ENCODE results near the gene MAN2A2. TPM values are rescaled to one million over a fixed set of nuclear protein-coding genes. Genes with fewer than 3 reads are reported as not detected.

The MAN2A2 gene
- total and polyA plus RNA-seq, 2 donors = 19.4 to 31.4 TPM

- Histone ChIP-seq H3K4me3 (ENCODE audit: low read depth, low read length) (no peak overlapping the region), H3K4me1 (ENCODE audit: insufficient read depth) (no peaks in the 10 kb centered on the region), H3K27ac (ENCODE audit: low read depth) (no peak overlapping the region), H3K36me3 (ENCODE audit: insufficient read depth) (peaks cover 11% of the 10 kb centered on the region)
- 93% methylated on average over 8 of the region's 8 CpGs for WGBS
- DNase-seq (ENCODE audit: extremely low spot score) = no peak
Observed at GRCh38 chr15:90909976-90910375, 6.9 kb downstream of the MAN2A2 start.

- Histone ChIP-seq H3K4me3 (ENCODE audit: low read depth, low read length) (no peak overlapping the region), H3K4me1 (ENCODE audit: insufficient read depth) (no peaks in the 10 kb centered on the region), H3K36me3 (ENCODE audit: insufficient read depth) (peaks cover 11% of the 10 kb centered on the region), H3K27ac (ENCODE audit: low read depth) (no peak overlapping the region)
- 94% methylated on average over 24 of the region's 24 CpGs for WGBS
- no peak for DNase-seq (ENCODE audit: extremely low spot score)
Observed at GRCh38 chr15:90910441-90911301, 7.6 kb downstream of the MAN2A2 start.

DNA sequence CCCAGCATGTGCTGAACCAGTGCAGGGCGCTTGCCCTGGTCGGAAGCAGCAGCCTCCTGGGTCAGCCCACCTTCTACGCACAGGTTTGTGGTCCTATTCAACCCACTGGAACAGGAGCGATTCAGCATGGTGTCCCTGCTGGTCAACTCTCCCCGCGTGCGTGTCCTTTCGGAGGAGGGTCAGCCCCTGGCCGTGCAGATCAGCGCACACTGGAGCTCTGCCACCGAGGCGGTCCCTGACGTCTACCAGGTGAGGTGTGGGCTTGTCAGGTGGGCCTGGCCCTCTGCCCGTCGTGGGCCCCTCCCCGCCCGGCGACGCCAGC lies 8.2 kb downstream of the MAN2A2 start:
- Histone ChIP-seq H3K4me3 (ENCODE audit: low read depth, low read length) (no peak overlapping the region), H3K4me1 (ENCODE audit: insufficient read depth) (no peaks in the 10 kb centered on the region), H3K27ac (ENCODE audit: low read depth) (no peak overlapping the region), H3K36me3 (ENCODE audit: insufficient read depth) (peaks cover 11% of the 10 kb centered on the region)
- no peak for DNase-seq (ENCODE audit: extremely low spot score)
- WGBS = 88% methylated on average over 19 of the region's 19 CpGs

GRCh38 chr15:90911906-90912769 lies 9.0 kb downstream of the MAN2A2 start:
- no peak overlapping the region for H3K27ac ChIP-seq (ENCODE audit: low read depth)
- peaks cover 11% of the 10 kb centered on the region for H3K36me3 ChIP-seq (ENCODE audit: insufficient read depth)
- DNase-seq (ENCODE audit: extremely low spot score) = no peak
- WGBS = 95% methylated on average over 30 of the region's 30 CpGs
- no peak overlapping the region for H3K4me3 ChIP-seq (ENCODE audit: low read depth, low read length)
- no peaks in the 10 kb centered on the region for H3K4me1 ChIP-seq (ENCODE audit: insufficient read depth)

- Histone ChIP-seq H3K36me3 (ENCODE audit: insufficient read depth) (peaks cover 11% of the 10 kb centered on the region), H3K4me1 (ENCODE audit: insufficient read depth) (no peaks in the 10 kb centered on the region), H3K4me3 (ENCODE audit: low read depth, low read length) (no peak overlapping the region), H3K27ac (ENCODE audit: low read depth) (no peak overlapping the region)
- 95% methylated on average over 7 of the region's 7 CpGs for WGBS
- DNase-seq (ENCODE audit: extremely low spot score) = no peak
Observed at GRCh38 chr15:90912770-90913075, 9.6 kb downstream of the MAN2A2 start.

DNA sequence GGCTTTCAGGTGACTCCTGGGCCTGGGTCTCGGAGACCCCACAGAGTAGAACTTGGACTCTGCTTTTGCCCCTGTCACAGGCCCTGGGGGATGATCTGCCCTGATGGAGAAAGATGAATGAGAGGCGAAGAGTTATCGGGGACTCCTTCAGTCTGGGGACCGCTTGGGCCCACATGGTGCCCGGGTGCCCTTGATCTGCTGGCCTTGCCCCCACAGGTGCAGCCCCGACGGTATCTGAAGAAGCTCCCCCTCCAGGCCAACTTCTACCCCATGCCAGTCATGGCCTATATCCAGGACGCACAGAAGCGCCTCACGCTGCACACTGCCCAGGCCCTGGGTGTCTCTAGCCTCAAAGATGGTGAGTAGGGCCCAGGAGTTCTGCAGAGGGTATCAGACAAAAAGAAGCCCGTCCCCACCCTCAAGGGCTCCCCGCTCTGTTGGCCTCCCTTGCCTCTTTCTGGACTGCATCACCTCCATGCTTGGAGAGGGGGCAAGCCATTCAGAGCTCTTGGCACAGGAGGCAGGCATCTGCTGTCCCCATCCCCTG lies 10.4 kb downstream of the MAN2A2 start:
- 94% methylated on average over 12 of the region's 12 CpGs for WGBS
- Histone ChIP-seq H3K27ac (ENCODE audit: low read depth) (no peak overlapping the region), H3K4me3 (ENCODE audit: low read depth, low read length) (no peak overlapping the region), H3K36me3 (ENCODE audit: insufficient read depth) (peaks cover 11% of the 10 kb centered on the region), H3K4me1 (ENCODE audit: insufficient read depth) (no peaks in the 10 kb centered on the region)
- no peak for DNase-seq (ENCODE audit: extremely low spot score)

- DNase-seq (ENCODE audit: extremely low spot score) = no peak
Observed at GRCh38 chr15:90914305-90915080, 11.4 kb downstream of the MAN2A2 start.

DNA sequence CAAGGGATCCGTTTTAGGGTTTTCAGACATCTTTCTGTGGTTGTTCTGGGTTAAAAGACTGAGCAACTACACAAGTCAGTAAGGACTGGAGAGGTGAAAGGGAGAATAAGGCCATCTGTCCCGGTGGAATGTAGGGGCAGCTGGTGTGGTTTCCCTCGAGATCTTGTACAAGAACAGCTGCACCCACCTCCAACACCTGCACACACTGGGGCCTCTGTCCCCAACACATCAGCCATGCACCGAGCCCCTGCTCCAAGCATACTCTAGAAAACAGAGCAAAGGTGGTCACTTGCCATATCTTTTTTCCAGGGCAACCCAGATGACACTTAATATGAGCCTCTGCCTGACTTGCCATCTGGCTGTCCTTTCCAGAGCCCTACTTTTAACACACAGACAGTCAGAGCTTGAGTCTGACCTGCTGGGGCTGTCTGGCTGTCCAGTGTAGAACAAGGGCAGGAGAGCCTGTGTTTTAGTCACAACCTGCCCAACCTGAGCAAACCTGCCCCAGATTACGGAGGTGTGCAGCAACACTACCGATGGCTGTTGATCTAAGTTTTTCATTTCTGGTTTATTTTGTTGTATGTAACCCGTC lies 12.2 kb downstream of the MAN2A2 start:
- Histone ChIP-seq H3K36me3 (ENCODE audit: insufficient read depth) (peaks cover 9% of the 10 kb centered on the region), H3K4me3 (ENCODE audit: low read depth, low read length) (no peak overlapping the region), H3K27ac (ENCODE audit: low read depth) (no peak overlapping the region), H3K4me1 (ENCODE audit: insufficient read depth) (no peaks in the 10 kb centered on the region)
- 78% methylated on average over 7 of the region's 7 CpGs for WGBS
- DNase-seq (ENCODE audit: extremely low spot score) = no peak

More at GRCh38 chr15:90914305-90915080, 11.4 kb downstream of the MAN2A2 start:
- Histone ChIP-seq H3K4me3 (ENCODE audit: low read depth, low read length) (no peak overlapping the region), H3K36me3 (ENCODE audit: insufficient read depth) (peaks cover 11% of the 10 kb centered on the region), H3K4me1 (ENCODE audit: insufficient read depth) (no peaks in the 10 kb centered on the region), H3K27ac (ENCODE audit: low read depth) (no peak overlapping the region)
- 92% methylated on average over 22 of the region's 22 CpGs for WGBS

GRCh38 chr15:90915808-90916440 lies 12.8 kb downstream of the MAN2A2 start:
- 75% methylated on average over 25 of the region's 25 CpGs for WGBS
- Histone ChIP-seq H3K27ac (ENCODE audit: low read depth) (no peak overlapping the region), H3K36me3 (ENCODE audit: insufficient read depth) (peaks cover 9% of the 10 kb centered on the region), H3K4me3 (ENCODE audit: low read depth, low read length) (no peak overlapping the region), H3K4me1 (ENCODE audit: insufficient read depth) (no peaks in the 10 kb centered on the region)
- DNase-seq (ENCODE audit: extremely low spot score) = no peak

DNA sequence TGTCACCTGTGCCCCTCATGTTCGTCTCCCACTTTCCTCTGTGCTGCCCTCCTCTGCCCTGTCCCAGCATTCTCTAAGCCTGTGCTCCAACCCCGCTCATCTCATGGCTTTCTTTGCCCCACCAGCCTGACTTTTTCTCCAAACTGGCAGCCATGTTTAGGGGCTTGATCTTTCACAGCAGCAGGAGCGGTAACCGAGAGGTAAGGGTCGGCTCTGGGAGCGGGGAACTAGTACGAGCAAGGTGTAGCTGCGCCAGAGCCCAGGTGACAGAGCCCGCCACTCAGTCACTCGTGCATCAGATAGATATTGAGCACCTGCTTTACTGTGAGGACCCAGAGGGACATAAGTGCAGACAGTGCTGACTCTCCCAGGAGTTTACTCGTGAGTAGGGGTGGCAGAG lies 13.4 kb downstream of the MAN2A2 start:
- WGBS = 93% methylated on average over 11 of the region's 11 CpGs
- Histone ChIP-seq H3K27ac (ENCODE audit: low read depth) (no peak overlapping the region), H3K36me3 (ENCODE audit: insufficient read depth) (peaks cover 7% of the 10 kb centered on the region)

DNA sequence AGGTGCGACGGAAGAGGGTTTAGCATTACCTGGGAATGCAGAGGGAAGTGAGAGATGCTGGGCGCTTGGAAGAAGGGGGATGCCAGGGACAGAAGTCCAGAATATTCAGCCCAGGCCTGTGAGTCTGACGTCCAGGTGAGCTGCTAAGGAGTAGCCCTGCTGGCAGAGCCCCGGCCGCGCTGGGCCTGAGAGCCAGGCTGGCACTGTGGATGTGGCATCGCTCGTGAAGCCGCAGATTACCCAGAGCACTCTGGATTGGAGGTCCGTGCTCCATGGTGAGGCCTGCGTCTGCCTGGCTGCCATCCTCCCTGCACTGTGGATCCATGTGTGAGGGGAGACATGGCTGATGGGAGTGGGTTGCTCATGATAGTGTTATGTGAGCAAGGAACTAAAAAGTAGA lies 14.5 kb downstream of the MAN2A2 start:
- Histone ChIP-seq H3K4me1 (ENCODE audit: insufficient read depth) (no peaks in the 10 kb centered on the region), H3K36me3 (ENCODE audit: insufficient read depth) (peaks cover 4% of the 10 kb centered on the region), H3K4me3 (ENCODE audit: low read depth, low read length) (no peak overlapping the region), H3K27ac (ENCODE audit: low read depth) (no peak overlapping the region)
- no peak for DNase-seq (ENCODE audit: extremely low spot score)
- 95% methylated on average over 12 of the region's 12 CpGs for WGBS

More for the DNA sequence above, 13.4 kb downstream of the MAN2A2 start:
- no peak for DNase-seq (ENCODE audit: extremely low spot score)
- Histone ChIP-seq H3K4me1 (ENCODE audit: insufficient read depth) (no peaks in the 10 kb centered on the region), H3K4me3 (ENCODE audit: low read depth, low read length) (no peak overlapping the region)

DNA sequence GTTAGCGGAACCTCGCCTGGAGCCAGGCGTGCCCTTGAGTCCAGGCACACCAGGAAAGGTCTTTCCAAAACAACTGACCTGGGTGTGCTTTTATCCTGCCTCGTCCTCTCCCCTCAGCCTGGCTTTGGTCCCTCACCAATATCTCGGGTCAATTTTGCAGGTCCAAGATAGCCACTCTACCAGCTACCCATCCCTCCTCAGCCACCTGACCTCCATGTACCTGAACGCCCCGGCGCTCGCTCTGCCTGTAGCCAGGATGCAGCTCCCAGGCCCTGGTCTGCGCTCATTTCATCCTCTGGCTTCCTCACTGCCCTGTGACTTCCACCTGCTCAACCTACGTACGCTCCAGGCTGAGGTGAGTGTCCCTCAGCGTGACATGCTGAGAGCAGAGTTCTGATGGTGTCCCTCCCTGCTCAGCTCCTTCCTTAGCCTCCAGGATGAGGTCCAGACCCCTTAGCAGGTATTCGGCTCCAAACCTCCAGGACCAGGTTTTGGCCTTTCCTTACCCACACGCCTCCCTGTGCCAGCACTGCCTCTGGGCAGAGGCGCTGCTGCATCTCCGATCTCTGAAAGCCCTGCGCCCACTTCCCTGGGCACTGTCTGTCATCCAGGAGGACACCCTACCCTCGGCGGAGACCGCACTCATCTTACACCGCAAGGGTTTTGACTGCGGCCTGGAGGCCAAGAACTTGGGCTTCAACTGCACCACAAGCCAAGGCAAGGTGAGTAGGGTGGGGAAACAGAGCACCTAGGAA lies 15.1 kb downstream of the MAN2A2 start:
- Histone ChIP-seq H3K27ac (ENCODE audit: low read depth) (no peak overlapping the region), H3K36me3 (ENCODE audit: insufficient read depth) (peaks cover under 1% of the 10 kb centered on the region), H3K4me1 (ENCODE audit: insufficient read depth) (no peaks in the 10 kb centered on the region), H3K4me3 (ENCODE audit: low read depth, low read length) (no peak overlapping the region)
- no peak for DNase-seq (ENCODE audit: extremely low spot score)
- WGBS = 96% methylated on average over 23 of the region's 23 CpGs

Data from urinary bladder (tissue), 4 donors.